Measurements from ENCODE around the gene FIBP.
A peak's percentile ranks its signal among the peaks of the same experiment; 100 is the strongest.

FIBP gene

DNA sequence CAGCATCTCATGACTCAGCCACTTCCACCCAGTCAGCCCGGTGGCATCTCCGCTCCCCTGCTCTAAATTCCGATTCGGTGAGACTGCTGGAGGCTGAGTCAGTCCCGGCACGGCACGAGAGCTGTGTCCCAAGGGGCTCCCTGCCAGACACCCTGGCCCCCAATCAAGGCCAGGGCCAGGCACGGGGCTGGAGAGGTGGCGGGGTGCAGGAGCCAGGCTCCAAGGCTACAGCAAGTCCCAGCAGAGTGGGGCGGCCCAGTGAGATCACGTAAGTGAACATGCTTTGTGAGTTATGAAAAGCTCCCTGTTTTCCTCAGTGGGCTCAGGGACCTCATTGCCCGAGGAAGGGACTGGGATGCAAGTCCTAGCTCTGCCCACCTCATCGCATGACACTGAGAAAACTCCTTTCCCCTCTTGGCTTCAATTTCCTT is 27.6 kb upstream of the FIBP start:
- TF ChIP-seq TAF1 (IDR thresholded peaks at IDR 0.05; ENCODE audit: low read depth) (no peak), TEAD4 (IDR thresholded peaks at IDR 0.05) (peak; percentile 91), NFIC (IDR thresholded peaks at IDR 0.05) (peak; percentile 71), CEBPB (IDR thresholded peaks at IDR 0.05) (no peak), CREB1 (IDR thresholded peaks at IDR 0.05; ENCODE audit: low read depth) (no peak), FOXM1 (IDR thresholded peaks at IDR 0.05; ENCODE audit: borderline replicate concordance, low read depth) (0 out of 2 replicates have a peak, but pooled peaks have one; percentile 29), YY1 (IDR thresholded peaks at IDR 0.05; ENCODE audit: low read depth) (no peak), RAD21 (IDR thresholded peaks at IDR 0.05; ENCODE audit: low read depth) (no peak), EP300 (IDR thresholded peaks at IDR 0.05; ENCODE audit: borderline replicate concordance) (peak; percentile 83), USF1 (IDR thresholded peaks at IDR 0.05) (no peak), TCF12 (IDR thresholded peaks at IDR 0.05; ENCODE audit: low read depth) (peak; percentile 84), EGR1 (IDR thresholded peaks at IDR 0.05) (no peak), ZBTB7A (IDR thresholded peaks at IDR 0.05; ENCODE audit: low read depth) (no peak)
- TF ChIP-seq, protein P1, sequence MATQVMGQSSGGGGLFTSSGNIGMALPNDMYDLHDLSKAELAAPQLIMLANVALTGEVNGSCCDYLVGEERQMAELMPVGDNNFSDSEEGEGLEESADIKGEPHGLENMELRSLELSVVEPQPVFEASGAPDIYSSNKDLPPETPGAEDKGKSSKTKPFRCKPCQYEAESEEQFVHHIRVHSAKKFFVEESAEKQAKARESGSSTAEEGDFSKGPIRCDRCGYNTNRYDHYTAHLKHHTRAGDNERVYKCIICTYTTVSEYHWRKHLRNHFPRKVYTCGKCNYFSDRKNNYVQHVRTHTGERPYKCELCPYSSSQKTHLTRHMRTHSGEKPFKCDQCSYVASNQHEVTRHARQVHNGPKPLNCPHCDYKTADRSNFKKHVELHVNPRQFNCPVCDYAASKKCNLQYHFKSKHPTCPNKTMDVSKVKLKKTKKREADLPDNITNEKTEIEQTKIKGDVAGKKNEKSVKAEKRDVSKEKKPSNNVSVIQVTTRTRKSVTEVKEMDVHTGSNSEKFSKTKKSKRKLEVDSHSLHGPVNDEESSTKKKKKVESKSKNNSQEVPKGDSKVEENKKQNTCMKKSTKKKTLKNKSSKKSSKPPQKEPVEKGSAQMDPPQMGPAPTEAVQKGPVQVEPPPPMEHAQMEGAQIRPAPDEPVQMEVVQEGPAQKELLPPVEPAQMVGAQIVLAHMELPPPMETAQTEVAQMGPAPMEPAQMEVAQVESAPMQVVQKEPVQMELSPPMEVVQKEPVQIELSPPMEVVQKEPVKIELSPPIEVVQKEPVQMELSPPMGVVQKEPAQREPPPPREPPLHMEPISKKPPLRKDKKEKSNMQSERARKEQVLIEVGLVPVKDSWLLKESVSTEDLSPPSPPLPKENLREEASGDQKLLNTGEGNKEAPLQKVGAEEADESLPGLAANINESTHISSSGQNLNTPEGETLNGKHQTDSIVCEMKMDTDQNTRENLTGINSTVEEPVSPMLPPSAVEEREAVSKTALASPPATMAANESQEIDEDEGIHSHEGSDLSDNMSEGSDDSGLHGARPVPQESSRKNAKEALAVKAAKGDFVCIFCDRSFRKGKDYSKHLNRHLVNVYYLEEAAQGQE (IDR thresholded peaks at IDR 0.05; ENCODE audit: low read depth), result no peak
- TF ChIP-seq, protein P2, sequence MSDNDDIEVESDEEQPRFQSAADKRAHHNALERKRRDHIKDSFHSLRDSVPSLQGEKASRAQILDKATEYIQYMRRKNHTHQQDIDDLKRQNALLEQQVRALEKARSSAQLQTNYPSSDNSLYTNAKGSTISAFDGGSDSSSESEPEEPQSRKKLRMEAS (IDR thresholded peaks at IDR 0.05), result 0 out of 2 replicates have a peak, but pooled peaks have one; percentile 47

DNA sequence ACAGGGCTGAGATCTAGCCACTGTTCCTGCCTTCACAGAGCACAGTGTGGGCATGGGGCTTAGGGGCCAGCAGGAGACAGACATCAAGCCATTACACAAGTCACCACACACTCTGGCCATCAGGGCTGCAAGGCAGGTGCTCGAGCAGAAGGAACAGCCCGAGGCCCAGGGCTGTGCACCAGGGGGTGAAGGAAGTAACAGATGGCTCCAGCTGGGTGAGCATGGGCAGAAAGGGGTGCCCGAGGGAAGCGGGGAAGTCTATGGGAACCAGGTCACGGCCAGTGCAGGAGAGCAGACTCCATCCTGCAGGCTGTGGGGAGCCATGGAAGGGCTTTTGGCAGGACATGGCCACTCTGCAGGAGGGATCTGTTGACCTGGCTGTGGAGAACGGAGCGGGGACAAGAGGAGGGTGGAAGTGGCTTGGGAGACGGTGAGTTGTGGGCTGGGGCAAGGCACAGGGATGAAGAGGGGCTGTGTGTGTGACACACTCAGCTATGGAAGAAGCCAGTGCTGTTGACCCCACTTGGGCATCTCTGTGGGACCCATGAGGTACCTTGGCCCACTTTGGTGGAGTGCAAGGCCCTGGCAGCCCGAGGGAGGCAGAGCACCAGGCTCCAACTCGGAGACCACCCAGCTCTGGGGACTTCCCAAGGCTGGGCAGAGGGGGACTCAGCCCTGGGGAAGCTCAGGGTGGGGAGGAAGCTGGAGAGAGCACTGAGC is 27.0 kb upstream of the FIBP start:
- TF ChIP-seq ZBTB7A (IDR thresholded peaks at IDR 0.05; ENCODE audit: low read depth) (peak; percentile 66; the same call in 1 of the 2 replicates), TAF1 (IDR thresholded peaks at IDR 0.05; ENCODE audit: low read depth) (no peak)

- TF ChIP-seq NFIC (IDR thresholded peaks at IDR 0.05), result no peak
- TF ChIP-seq EGR1 (IDR thresholded peaks at IDR 0.05), result no peak
- TF ChIP-seq YY1 (IDR thresholded peaks at IDR 0.05; ENCODE audit: low read depth), result no peak
- no peak for TF ChIP-seq TCF12 (IDR thresholded peaks at IDR 0.05; ENCODE audit: low read depth)
- no peak for TF ChIP-seq TAF1 (IDR thresholded peaks at IDR 0.05; ENCODE audit: low read depth)
- no peak for TF ChIP-seq CREB1 (IDR thresholded peaks at IDR 0.05; ENCODE audit: low read depth)
- TF ChIP-seq EP300 (IDR thresholded peaks at IDR 0.05; ENCODE audit: borderline replicate concordance), result no peak
- TF ChIP-seq, protein P1 (IDR thresholded peaks at IDR 0.05; ENCODE audit: low read depth), result no peak
- TF ChIP-seq ZBTB7A (IDR thresholded peaks at IDR 0.05; ENCODE audit: low read depth), result no peak
- no peak for TF ChIP-seq CEBPB (IDR thresholded peaks at IDR 0.05)
- TF ChIP-seq USF1 (IDR thresholded peaks at IDR 0.05), result no peak
- TF ChIP-seq, protein P2 (IDR thresholded peaks at IDR 0.05), result no peak
- TF ChIP-seq FOXM1 (IDR thresholded peaks at IDR 0.05; ENCODE audit: borderline replicate concordance, low read depth), result no peak
- no peak for TF ChIP-seq RAD21 (IDR thresholded peaks at IDR 0.05; ENCODE audit: low read depth)
These were observed 24.6 kb upstream of the FIBP start for GRCh38 chr11:65912845-65913244.

DNA sequence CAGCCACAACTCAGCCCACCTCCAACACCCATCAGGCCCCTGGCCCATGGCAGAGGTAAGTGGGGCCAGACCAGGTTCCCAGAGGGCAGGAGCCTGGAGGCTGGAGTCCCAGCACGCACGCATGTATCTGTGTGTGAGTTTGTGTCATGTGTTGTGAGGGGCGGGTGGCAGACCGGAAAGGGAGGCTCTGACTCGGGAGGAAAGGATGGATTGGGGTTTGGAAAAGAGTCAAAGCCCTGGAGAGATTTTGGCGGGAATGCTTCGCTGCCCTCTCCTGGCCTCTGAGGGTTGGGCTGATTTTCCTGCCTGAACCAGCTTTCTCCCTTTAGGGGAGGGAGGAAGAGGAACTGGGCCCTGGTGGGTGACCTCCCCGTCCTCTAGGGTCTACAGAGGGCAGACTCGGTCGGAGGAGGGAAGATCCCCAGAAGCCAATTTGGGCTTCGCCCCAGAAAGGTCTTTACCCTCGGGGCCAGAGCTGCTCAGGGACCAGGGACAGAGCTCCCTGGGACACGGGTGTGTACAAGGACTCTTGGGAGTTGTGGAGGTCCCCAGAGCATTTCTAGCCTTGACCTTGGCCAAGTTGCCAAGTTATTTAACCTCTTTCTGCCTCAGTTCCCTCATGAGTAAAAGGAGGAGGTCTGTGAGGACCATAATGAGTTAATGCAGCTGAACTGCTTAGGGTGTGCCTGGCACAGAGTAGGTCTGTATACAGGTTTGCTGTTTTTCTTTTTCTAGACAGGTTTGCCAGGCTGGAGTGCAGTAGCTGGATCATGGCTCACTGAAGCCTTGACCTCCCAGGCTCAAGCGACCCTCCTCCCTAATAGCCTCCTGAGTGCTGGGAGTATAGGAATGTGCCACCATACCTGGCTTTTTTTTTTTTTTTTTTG is 23.7 kb upstream of the FIBP start:
- peak; percentile 62 for TF ChIP-seq RAD21 (IDR thresholded peaks at IDR 0.05; ENCODE audit: low read depth)
- no peak for TF ChIP-seq CEBPB (IDR thresholded peaks at IDR 0.05)
- TF ChIP-seq, protein P2 (IDR thresholded peaks at IDR 0.05), result peak; percentile 53; the same call in 1 of the 2 replicates
- TF ChIP-seq, protein P1 (IDR thresholded peaks at IDR 0.05; ENCODE audit: low read depth), result 0 out of 2 replicates have a peak, but pooled peaks have one; percentile 37
- TF ChIP-seq NFIC (IDR thresholded peaks at IDR 0.05), result 0 out of 2 replicates have a peak, but pooled peaks have one; percentile 15
- no peak for TF ChIP-seq TAF1 (IDR thresholded peaks at IDR 0.05; ENCODE audit: low read depth)
- no peak for TF ChIP-seq CREB1 (IDR thresholded peaks at IDR 0.05; ENCODE audit: low read depth)
